Chondrocyte (in vitro differentiated cells): Measurements from ENCODE around the gene RPS4Y2. TPM values are rescaled to one million over a fixed set of nuclear protein-coding genes. Genes with fewer than 3 reads are reported as not detected.

Experiments
- DNase-seq: peaks from one replicate; pipeline ENCODE4 v3.0.0; 2021; ENCODE audit warnings: mixed read lengths, low spot score
- H3K27ac Mint-ChIP-seq: one replicate; pipeline ENCODE4 v1.8.0; 2021; ENCODE audit warnings: mild to moderate bottlenecking, moderate library complexity, mixed read lengths; ENCODE audit not compliant: unreplicated experiment
- H3K27me3 Mint-ChIP-seq: 2 replicates; pipeline ENCODE4 v1.8.0; 2021; ENCODE audit warnings: low read depth, mixed read lengths
- H3K36me3 Mint-ChIP-seq: 2 replicates; pipeline ENCODE4 v1.8.0; 2021; ENCODE audit warnings: low read depth, mixed read lengths
- H3K4me1 Mint-ChIP-seq: 2 replicates; pipeline ENCODE4 v1.8.0; 2021; ENCODE audit warnings: low read depth, mild to moderate bottlenecking, mixed read lengths
- H3K4me3 Mint-ChIP-seq: one replicate; pipeline ENCODE4 v1.8.0; 2021; ENCODE audit warnings: mild to moderate bottlenecking, moderate library complexity, mixed read lengths; ENCODE audit not compliant: unreplicated experiment
- H3K9me3 Mint-ChIP-seq: 2 replicates; pipeline ENCODE4 v1.8.0; 2021; ENCODE audit warnings: low read depth, mixed read lengths
- total RNA-seq: library from RNA; stranded (reverse); gene quantifications from 3 replicates; pipeline ENCODE4 v1.2.1, GENCODE V29; 2021
- TF ChIP-seq, protein P1 (sequence below): fragments of 200-600 bp; sonication (generic); IDR thresholded peaks from 2 replicates; pipeline ENCODE4 v1.5.0; 2021; ENCODE audit warnings: antibody characterized with exemption, mild to moderate bottlenecking, moderate library complexity

RPS4Y2 gene
- total RNA-seq, 1 donor from 2014 or later, result not detected

DNA sequence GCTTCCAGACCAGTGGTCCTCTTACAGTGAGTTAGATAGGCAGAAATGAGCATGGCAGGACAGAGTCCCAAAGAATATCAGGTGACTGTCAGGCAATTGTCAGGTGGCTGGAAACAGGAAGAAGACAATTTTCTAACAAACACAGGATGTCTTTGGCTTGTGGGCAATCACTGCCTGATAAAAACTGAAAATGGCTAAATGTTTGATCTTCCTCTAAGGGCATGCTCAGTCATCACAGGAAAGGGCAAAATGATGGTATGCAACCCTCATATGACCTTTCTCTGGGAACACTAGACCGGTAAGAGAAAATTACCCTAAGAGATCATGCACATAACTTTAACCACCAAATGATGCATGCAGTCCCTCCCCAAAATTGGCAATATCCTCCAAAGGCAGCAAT lies 57.6 kb downstream of the RPS4Y2 start:
- Mint-ChIP-seq H3K27ac (no peak overlapping the region), H3K9me3 (no peaks in the 10 kb centered on the region), H3K27me3 (no peaks in the 10 kb centered on the region), H3K36me3 (no peaks in the 10 kb centered on the region), H3K4me3 (no peak overlapping the region), H3K4me1 (no peaks in the 10 kb centered on the region)
- TF ChIP-seq, protein P1, sequence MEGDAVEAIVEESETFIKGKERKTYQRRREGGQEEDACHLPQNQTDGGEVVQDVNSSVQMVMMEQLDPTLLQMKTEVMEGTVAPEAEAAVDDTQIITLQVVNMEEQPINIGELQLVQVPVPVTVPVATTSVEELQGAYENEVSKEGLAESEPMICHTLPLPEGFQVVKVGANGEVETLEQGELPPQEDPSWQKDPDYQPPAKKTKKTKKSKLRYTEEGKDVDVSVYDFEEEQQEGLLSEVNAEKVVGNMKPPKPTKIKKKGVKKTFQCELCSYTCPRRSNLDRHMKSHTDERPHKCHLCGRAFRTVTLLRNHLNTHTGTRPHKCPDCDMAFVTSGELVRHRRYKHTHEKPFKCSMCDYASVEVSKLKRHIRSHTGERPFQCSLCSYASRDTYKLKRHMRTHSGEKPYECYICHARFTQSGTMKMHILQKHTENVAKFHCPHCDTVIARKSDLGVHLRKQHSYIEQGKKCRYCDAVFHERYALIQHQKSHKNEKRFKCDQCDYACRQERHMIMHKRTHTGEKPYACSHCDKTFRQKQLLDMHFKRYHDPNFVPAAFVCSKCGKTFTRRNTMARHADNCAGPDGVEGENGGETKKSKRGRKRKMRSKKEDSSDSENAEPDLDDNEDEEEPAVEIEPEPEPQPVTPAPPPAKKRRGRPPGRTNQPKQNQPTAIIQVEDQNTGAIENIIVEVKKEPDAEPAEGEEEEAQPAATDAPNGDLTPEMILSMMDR, result no peak
- DNase-seq, result no peak

DNA sequence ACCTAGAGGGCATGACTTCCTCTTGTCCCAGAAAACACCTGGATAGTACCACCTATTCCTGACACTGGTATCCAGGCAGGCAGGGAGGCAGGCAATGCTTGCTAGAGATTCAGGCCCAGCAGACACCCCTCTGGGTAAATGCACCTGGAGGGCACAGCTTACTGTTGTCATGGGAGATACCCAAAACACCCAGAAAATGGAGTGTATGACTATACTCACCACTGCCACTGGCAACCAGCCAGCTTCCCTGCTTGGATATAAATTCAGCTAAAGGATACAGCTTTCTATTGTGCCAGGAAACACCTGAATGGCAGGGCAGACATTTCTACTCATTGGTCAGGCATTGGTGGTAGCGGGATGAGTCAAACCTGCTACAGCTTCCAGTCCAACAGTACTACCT lies 58.9 kb downstream of the RPS4Y2 start:
- Mint-ChIP-seq H3K36me3 (no peaks in the 10 kb centered on the region), H3K9me3 (no peaks in the 10 kb centered on the region), H3K4me3 (no peak overlapping the region), H3K27ac (no peak overlapping the region), H3K27me3 (no peaks in the 10 kb centered on the region), H3K4me1 (no peaks in the 10 kb centered on the region)
- DNase-seq, result no peak
- TF ChIP-seq, protein P1, result no peak

DNA sequence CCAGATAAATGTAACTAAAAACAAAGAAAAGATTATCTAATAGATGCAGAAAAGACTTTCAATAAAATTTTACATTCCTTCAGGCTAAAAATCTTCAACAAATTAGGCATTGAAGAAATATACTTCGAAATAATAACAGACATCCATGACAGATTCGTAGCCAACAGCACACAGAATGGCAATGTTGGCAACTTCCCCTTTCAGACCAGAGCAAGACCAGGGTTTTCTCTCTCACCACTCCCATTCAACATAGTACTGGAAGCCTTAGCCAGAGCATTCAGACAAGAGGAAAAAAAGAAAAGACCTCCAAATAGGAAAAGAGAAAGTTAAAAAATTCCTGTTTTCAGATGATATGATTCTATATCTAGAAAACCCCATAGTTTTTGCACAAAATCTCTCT lies 61.2 kb downstream of the RPS4Y2 start:
- Mint-ChIP-seq H3K27ac (no peak overlapping the region), H3K4me3 (no peak overlapping the region), H3K36me3 (no peaks in the 10 kb centered on the region), H3K27me3 (no peaks in the 10 kb centered on the region), H3K9me3 (no peaks in the 10 kb centered on the region), H3K4me1 (no peaks in the 10 kb centered on the region)
- TF ChIP-seq, protein P1, result no peak
- DNase-seq, result no peak

Other genes starting within 250 kb of the RPS4Y2 start
- not detected in 3 replicates for gene EIF1AY, start 180.3 kb upstream of the RPS4Y2 start, total RNA-seq